HG03565 (cell line): Measurements from ENCODE around the gene ADAM19.

Experiments used
- ATAC-seq: cut with Tn5 transposase; IDR thresholded peaks from one replicate; pipeline ENCODE4 v1.9.1; 2021; ENCODE audit warnings: mild to moderate bottlenecking, moderate library complexity; ENCODE audit not compliant: unreplicated experiment

Gene ADAM19

GRCh38 chr5:157575381-157576020 lies at the start of gene ADAM19:
TSS of gene ADAM19 (minus strand) at chr5:157575775. CDS start at chr5:157575696, 79 bp downstream.
- ATAC-seq, result no peak

- no peak for ATAC-seq
Observed at GRCh38 chr5:157624144-157624543, 48.6 kb upstream of the ADAM19 start.

DNA sequence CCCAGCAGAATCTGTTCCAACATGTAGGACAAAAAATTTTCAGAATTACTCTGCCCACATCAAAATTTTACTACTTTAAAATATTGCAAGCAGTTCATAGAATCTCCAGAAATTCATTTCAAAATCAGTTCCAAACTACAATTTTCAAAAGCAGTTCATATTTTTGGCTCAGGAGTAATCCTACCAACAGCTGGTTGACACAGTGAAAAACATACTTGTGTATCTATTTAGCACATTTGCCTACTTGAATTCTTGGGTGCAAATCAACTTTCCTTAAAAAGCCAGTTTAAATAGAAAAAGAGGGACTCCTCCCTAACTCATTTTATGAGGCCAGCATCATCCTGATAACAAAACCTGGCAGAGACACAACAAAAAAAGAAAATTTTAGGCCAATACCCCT lies 45.2 kb upstream of the ADAM19 start:
- ATAC-seq, result no peak

GRCh38 chr5:157618191-157618765 lies 42.7 kb upstream of the ADAM19 start:
- ATAC-seq, result no peak

DNA sequence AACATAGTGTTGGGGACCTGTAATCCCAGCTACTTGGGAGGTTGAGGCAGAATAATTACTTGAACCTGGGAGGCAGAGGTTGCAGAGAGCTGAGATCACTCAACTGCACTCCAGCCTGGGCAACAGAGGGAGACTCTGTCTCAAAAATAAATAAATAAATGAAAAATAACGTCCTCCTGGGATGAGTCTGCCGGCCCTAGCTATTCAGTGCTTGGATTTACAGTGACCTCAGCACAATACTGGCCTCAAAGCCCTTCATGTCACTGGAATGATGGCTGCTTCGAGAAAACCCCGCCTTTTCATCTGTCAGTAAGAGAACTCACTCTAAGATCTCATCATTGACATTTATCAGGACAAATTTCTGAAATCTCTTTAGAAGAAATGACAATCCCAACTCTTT lies 41.2 kb upstream of the ADAM19 start:
- ATAC-seq, result no peak

GRCh38 chr5:157613385-157614245 lies 38.0 kb upstream of the ADAM19 start:
- ATAC-seq, result no peak

DNA sequence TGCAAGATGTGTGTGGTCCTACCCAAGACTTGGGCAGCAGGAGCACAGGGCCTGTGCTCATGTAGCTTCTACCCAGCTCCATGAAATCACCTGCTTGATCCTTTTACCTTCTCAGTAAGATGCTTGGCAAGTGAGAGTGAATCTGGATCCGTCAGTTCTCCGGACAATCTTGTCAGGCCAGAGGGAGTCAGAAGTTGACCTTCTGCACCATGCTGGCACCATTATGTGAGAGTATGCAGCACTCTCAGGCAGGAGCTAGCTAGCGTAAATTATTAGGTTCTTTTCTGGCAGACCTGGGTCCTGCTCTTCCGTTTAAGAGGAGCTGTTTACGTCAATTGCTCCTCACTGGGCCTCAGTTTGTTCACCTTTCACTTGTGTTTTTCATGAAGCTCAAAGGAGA lies 37.0 kb upstream of the ADAM19 start:
- no peak for ATAC-seq

DNA sequence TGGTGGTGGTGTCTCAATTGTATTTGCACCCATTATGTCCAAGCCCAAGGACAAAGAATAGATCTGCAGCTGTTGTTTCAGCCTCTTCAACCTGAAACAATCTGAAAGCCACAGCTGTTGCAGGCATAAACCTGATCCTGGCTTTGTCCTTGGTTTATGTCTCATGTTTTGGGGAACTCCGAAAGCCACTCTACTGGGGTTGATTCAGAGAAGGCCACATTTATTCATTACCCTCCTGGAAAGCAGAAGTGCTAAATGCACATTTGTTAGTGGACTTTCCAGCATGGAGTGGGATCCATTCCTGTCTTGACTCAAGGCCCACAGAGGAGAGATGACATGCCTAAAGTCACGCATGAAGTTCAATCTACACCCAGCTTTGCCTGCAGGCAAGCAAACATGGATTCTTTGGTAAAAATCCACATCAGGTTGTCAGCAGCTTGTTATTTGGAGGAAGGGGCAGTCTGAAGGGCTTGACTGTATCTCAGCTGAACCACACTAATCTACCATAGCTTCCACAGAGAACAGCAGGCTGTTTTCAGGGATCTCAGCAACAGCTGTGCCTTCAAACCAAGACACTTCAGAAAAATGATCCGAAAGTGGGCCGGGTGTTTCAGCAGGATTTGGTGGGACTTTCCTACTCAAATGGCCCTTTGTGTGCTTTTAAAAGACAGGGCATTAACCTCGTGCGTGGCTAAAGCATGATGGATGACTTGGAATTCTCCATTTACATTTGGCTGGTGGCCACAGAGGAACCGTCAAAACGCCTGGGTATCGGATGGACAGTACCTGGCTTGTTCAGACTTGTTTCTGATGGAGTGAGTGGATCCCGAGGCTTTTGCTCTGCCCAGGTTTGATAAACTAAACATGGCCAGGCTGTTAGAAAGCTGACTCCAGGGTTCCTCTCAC lies 36.2 kb upstream of the ADAM19 start:
- peak; percentile 55 for ATAC-seq

- ATAC-seq, result no peak
Observed at GRCh38 chr5:157610990-157611389, 35.4 kb upstream of the ADAM19 start.

GRCh38 chr5:157608972-157609565 lies 33.5 kb upstream of the ADAM19 start:
- ATAC-seq, result no peak

- peak; percentile 31 for ATAC-seq
Observed at GRCh38 chr5:157607371-157608161, 32.0 kb upstream of the ADAM19 start.

GRCh38 chr5:157606046-157606445 lies 30.5 kb upstream of the ADAM19 start:
- ATAC-seq, result no peak

- no peak for ATAC-seq
Observed at GRCh38 chr5:157603333-157604190, 28.0 kb upstream of the ADAM19 start.

DNA sequence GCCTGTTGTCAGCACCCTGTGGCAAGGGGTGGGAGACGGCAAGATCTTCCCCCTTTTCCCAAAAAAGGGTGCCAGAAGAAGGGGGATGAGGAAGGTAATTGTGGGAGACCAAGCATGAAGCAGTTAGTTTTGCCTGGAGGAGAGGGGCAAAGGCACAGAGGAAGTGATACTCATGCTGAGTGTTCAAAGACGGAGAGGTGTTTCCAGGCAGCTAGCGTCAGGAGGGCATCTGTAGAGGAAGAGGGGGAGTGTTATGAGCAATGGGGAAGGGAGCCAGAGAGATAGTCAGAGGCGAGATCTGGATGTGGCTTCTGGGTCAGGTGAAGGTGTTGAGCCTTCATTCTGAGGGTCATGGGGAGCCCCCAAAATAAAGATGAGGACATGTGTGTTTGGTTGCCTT lies 26.9 kb upstream of the ADAM19 start:
- ATAC-seq, result peak; percentile 46

GRCh38 chr5:157600252-157600651 lies 24.7 kb upstream of the ADAM19 start:
- no peak for ATAC-seq

DNA sequence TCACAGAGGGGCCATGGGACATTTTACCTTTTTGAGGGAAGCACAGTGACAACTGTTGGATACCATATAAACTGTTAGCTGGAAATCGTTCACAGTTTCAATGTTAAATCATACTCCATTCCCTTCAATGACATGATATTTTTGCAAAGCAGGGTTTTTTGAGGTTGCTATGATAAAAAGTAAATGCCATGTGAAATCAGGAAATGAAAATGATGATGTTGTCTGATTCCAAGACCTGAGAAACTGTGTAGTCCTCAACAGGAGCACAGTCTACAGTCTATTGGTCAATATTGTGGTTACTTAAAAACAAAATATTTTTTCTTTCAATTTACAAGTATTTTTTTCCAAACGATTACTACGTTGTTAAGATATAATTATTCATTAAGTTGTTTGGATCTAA lies 24.0 kb upstream of the ADAM19 start:
- ATAC-seq, result no peak

GRCh38 chr5:157598350-157598936 lies 22.9 kb upstream of the ADAM19 start:
- ATAC-seq, result peak; percentile 22

DNA sequence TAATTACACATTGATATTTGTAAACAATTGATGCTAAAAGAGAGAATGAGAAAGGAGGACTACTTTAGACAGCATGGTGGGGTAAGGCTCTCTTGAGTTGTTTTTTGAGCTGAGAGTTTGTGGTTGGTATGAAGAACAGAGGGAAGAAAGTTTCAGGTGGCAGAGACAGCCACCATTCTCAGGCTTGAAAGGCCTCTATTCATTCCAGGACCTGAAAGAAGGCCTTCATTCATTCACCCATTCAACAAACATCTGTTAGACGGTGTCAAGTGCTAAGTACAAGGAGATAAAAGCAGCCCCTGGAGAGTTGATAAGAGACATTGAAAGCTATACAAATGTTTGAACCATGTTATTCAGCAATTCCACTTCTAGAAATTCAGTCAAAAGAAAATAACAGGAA lies 21.7 kb upstream of the ADAM19 start:
- no peak for ATAC-seq
